ENCODE data around the gene TOP1.

Gene TOP1

GRCh38 chr20:41147767-41148191 lies 119.2 kb downstream of the TOP1 start:
- Mint-ChIP-seq H3K4me3 (peak overlapping the region; percentile 30), H3K4me1 (ENCODE audit: low read depth) (peaks cover 89% of the 10 kb centered on the region), H3K27me3 (ENCODE audit: low read depth) (no peaks in the 10 kb centered on the region), H3K27ac (peak overlapping the region; percentile 75), H3K36me3 (ENCODE audit: low read depth) (peaks cover 50% of the 10 kb centered on the region), H3K9me3 (no peaks in the 10 kb centered on the region)

- Mint-ChIP-seq H3K4me3 (peak overlapping the region; percentile 53), H3K27me3 (ENCODE audit: low read depth) (no peaks in the 10 kb centered on the region), H3K9me3 (no peaks in the 10 kb centered on the region), H3K27ac (peak overlapping the region; percentile 42), H3K36me3 (ENCODE audit: low read depth) (peaks cover 49% of the 10 kb centered on the region), H3K4me1 (ENCODE audit: low read depth) (peaks cover 84% of the 10 kb centered on the region)
Measured at GRCh38 chr20:41148942-41149341, 120.3 kb downstream of the TOP1 start.

GRCh38 chr20:41150664-41151063 lies 122.0 kb downstream of the TOP1 start:
- no peaks in the 10 kb centered on the region for H3K9me3 Mint-ChIP-seq
- H3K4me3 Mint-ChIP-seq = peak overlapping the region; percentile 78
- no peaks in the 10 kb centered on the region for H3K27me3 Mint-ChIP-seq (ENCODE audit: low read depth)
- H3K4me1 Mint-ChIP-seq (ENCODE audit: low read depth) = peaks cover 84% of the 10 kb centered on the region
- peak overlapping the region; percentile 95 for H3K27ac Mint-ChIP-seq
- peaks cover 42% of the 10 kb centered on the region for H3K36me3 Mint-ChIP-seq (ENCODE audit: low read depth)

GRCh38 chr20:41151134-41151869 lies 122.7 kb downstream of the TOP1 start:
- Mint-ChIP-seq H3K27me3 (ENCODE audit: low read depth) (no peaks in the 10 kb centered on the region), H3K27ac (peak overlapping the region; percentile 95), H3K4me3 (peak overlapping the region; percentile 78), H3K9me3 (no peaks in the 10 kb centered on the region), H3K36me3 (ENCODE audit: low read depth) (peaks cover 42% of the 10 kb centered on the region), H3K4me1 (ENCODE audit: low read depth) (peaks cover 82% of the 10 kb centered on the region)

- Mint-ChIP-seq H3K4me1 (ENCODE audit: low read depth) (peaks cover 83% of the 10 kb centered on the region), H3K27ac (peak overlapping the region; percentile 79), H3K9me3 (no peaks in the 10 kb centered on the region), H3K36me3 (ENCODE audit: low read depth) (peaks cover 38% of the 10 kb centered on the region), H3K4me3 (peak overlapping the region; percentile 64), H3K27me3 (ENCODE audit: low read depth) (no peaks in the 10 kb centered on the region)
Measured at GRCh38 chr20:41152108-41152757, 123.6 kb downstream of the TOP1 start.

GRCh38 chr20:41154436-41155176 lies 126.0 kb downstream of the TOP1 start:
- Mint-ChIP-seq H3K27me3 (ENCODE audit: low read depth) (no peaks in the 10 kb centered on the region), H3K27ac (peak overlapping the region; percentile 89), H3K4me1 (ENCODE audit: low read depth) (peaks cover 87% of the 10 kb centered on the region), H3K36me3 (ENCODE audit: low read depth) (peaks cover 40% of the 10 kb centered on the region), H3K9me3 (no peaks in the 10 kb centered on the region), H3K4me3 (peak overlapping the region; percentile 66)

- no peaks in the 10 kb centered on the region for H3K27me3 Mint-ChIP-seq (ENCODE audit: low read depth)
- H3K4me3 Mint-ChIP-seq = no peak overlapping the region
- peaks cover 89% of the 10 kb centered on the region for H3K4me1 Mint-ChIP-seq (ENCODE audit: low read depth)
- peak overlapping the region; percentile 100 for H3K27ac Mint-ChIP-seq
- H3K36me3 Mint-ChIP-seq (ENCODE audit: low read depth) = peaks cover 45% of the 10 kb centered on the region
- H3K9me3 Mint-ChIP-seq = no peaks in the 10 kb centered on the region
Measured at GRCh38 chr20:41155261-41155660, 126.6 kb downstream of the TOP1 start.

GRCh38 chr20:41158082-41158625 lies 129.5 kb downstream of the TOP1 start:
- H3K27me3 Mint-ChIP-seq (ENCODE audit: low read depth) = no peaks in the 10 kb centered on the region

GRCh38 chr20:41159547-41159946 lies 130.9 kb downstream of the TOP1 start:
- Mint-ChIP-seq H3K4me3 (peak overlapping the region; percentile 92), H3K36me3 (ENCODE audit: low read depth) (peaks cover 55% of the 10 kb centered on the region), H3K27me3 (ENCODE audit: low read depth) (no peaks in the 10 kb centered on the region), H3K27ac (peak overlapping the region; percentile 100), H3K9me3 (no peaks in the 10 kb centered on the region), H3K4me1 (ENCODE audit: low read depth) (peaks cover 75% of the 10 kb centered on the region)

More at GRCh38 chr20:41158082-41158625, 129.5 kb downstream of the TOP1 start:
- no peaks in the 10 kb centered on the region for H3K9me3 Mint-ChIP-seq
- H3K36me3 Mint-ChIP-seq (ENCODE audit: low read depth) = peaks cover 49% of the 10 kb centered on the region
- H3K27ac Mint-ChIP-seq = peak overlapping the region; percentile 100
- H3K4me1 Mint-ChIP-seq (ENCODE audit: low read depth) = peaks cover 80% of the 10 kb centered on the region
- H3K4me3 Mint-ChIP-seq = peak overlapping the region; percentile 92

GRCh38 chr20:41160686-41161085 lies 132.1 kb downstream of the TOP1 start:
- Mint-ChIP-seq H3K36me3 (ENCODE audit: low read depth) (peaks cover 65% of the 10 kb centered on the region), H3K27ac (peak overlapping the region; percentile 75), H3K27me3 (ENCODE audit: low read depth) (no peaks in the 10 kb centered on the region), H3K9me3 (no peaks in the 10 kb centered on the region), H3K4me3 (peak overlapping the region; percentile 92), H3K4me1 (ENCODE audit: low read depth) (peaks cover 65% of the 10 kb centered on the region)

GRCh38 chr20:41161886-41162285 lies 133.3 kb downstream of the TOP1 start:
- peaks cover 69% of the 10 kb centered on the region for H3K36me3 Mint-ChIP-seq (ENCODE audit: low read depth)
- peak overlapping the region; percentile 18 for H3K4me3 Mint-ChIP-seq

GRCh38 chr20:41162396-41162795 lies 133.8 kb downstream of the TOP1 start:
- H3K4me3 Mint-ChIP-seq = no peak overlapping the region
- H3K36me3 Mint-ChIP-seq (ENCODE audit: low read depth) = peaks cover 74% of the 10 kb centered on the region
- peak overlapping the region; percentile 65 for H3K27ac Mint-ChIP-seq
- H3K4me1 Mint-ChIP-seq (ENCODE audit: low read depth) = peaks cover 62% of the 10 kb centered on the region
- H3K27me3 Mint-ChIP-seq (ENCODE audit: low read depth) = no peaks in the 10 kb centered on the region
- no peaks in the 10 kb centered on the region for H3K9me3 Mint-ChIP-seq

More at GRCh38 chr20:41161886-41162285, 133.3 kb downstream of the TOP1 start:
- H3K27ac Mint-ChIP-seq = peak overlapping the region; percentile 65
- H3K4me1 Mint-ChIP-seq (ENCODE audit: low read depth) = peaks cover 62% of the 10 kb centered on the region
- H3K27me3 Mint-ChIP-seq (ENCODE audit: low read depth) = no peaks in the 10 kb centered on the region
- no peaks in the 10 kb centered on the region for H3K9me3 Mint-ChIP-seq

- no peaks in the 10 kb centered on the region for H3K27me3 Mint-ChIP-seq (ENCODE audit: low read depth)
Measured at GRCh38 chr20:41163821-41164220, 135.2 kb downstream of the TOP1 start.

More at GRCh38 chr20:41163821-41164220, 135.2 kb downstream of the TOP1 start:
- Mint-ChIP-seq H3K9me3 (no peaks in the 10 kb centered on the region), H3K4me3 (no peak overlapping the region), H3K27ac (no peak overlapping the region), H3K36me3 (ENCODE audit: low read depth) (peaks cover 74% of the 10 kb centered on the region), H3K4me1 (ENCODE audit: low read depth) (peaks cover 50% of the 10 kb centered on the region)
